Activated CD4-positive, alpha-beta T cell treated with anti-CD3 and anti-CD28 coated beads, Interleukin-2, amount 50 U/mL, for 24 hours (primary cell): Measurements from ENCODE around the gene PRTN3.

Experiments
- DNase-seq, 2 donors: peaks; one replicate each; pipeline ENCODE4 v3.0.0-alpha.2; 2020; ENCODE audit warnings: low read depth in 1 of 2, low spot score in 1 of 2

The PRTN3 gene, protein sequence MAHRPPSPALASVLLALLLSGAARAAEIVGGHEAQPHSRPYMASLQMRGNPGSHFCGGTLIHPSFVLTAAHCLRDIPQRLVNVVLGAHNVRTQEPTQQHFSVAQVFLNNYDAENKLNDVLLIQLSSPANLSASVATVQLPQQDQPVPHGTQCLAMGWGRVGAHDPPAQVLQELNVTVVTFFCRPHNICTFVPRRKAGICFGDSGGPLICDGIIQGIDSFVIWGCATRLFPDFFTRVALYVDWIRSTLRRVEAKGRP

DNA sequence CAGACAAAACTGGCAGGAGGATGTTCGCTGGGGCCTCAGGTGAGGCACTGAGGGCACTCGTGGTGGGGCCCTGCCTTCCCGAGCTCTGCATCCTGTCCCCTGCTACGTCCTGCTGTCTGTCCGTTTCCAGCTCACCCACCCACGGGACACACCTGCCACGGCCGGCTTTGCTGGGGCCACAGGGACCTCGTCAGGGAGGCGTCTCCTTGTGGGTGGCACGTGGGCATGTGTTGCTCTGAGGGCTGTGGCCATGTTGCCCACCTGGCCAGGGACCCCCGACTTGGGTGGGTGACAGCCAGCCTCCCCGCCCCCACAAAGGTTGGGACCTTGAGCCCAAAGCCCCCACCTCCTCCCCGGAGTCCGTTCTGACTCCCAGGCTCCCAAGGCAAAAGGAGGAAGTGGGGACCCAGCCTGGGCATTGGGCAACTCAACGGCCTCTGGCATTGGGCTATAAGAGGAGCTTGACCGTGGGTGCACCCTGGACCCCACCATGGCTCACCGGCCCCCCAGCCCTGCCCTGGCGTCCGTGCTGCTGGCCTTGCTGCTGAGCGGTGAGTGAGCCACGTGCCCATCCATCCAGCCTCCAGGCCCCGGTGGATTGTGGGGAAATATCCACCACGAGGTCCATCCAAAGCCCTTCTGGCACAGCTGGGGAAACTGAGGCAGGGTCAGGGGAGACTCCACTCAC, at the start of gene PRTN3:
Gene PRTN3, plus strand, starts transcription at position 481 of the 688 bp plus-strand sequence. Its CDS starts 10 bp downstream, at position 491.
- DNase-seq: no peak

DNA sequence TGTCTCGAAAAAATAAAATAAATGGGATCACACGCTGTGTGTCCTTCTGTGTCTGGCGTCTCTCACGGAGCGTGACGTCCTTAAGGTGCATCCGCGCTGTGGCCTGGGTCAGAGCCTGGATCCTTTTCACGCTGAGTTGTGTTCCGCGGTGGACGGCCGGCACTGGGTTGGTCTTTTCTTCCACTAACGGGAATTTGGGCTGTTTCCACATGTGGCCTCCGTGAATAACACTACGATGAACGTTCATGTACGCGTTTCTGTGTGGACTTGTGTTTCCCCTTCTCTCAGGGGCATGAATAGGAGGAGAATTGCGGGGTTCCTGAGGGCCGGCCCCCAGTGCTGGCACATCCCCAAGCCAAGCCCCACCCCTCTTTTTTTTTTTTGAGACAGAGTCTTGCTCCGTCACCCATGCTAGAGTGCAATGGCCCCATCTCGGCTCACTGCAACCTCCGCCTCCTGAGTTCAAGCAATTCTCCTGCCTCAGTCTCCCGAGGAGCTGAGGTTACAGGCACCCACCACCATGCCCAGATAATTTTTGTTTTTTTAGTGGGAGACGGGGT, 49.7 kb upstream of the PRTN3 start:
- DNase-seq: no peak

DNA sequence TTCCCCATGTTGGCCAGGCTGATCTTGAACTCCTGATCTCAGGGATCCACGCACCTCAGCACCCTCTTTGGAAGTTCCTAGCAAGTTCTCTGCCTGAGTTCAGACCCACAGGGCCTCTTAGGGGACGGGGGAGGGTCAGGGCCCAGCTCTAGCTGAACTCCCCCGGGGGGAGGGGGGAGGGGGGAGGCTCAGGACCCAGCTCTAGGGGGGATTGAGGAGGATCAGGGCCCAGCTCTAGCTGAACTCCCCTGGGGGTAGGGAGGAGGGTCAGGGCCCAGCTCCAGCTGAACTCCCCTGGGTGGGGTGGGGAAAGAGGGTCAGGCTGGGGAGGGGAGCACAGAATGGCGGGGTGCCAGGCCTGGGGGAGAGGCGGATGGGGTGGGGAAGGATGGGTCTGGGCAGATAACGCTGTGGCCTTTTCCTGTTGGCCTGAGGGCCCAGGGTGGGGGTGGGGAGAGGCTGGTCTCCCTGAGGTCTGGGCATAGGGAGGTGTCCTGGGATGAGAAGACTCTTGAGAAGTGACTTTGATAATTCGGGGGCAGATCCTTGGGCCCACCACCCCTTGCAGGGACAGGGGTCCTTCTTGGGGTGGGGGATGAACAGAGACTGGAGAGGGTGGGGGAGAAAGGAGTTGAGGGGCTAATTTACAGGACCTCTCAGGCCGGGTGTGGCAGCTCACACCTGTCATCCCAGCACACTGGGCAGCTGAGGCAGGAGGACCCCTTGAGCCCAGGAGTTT, 49.1 kb upstream of the PRTN3 start:
- no peak for DNase-seq

DNA sequence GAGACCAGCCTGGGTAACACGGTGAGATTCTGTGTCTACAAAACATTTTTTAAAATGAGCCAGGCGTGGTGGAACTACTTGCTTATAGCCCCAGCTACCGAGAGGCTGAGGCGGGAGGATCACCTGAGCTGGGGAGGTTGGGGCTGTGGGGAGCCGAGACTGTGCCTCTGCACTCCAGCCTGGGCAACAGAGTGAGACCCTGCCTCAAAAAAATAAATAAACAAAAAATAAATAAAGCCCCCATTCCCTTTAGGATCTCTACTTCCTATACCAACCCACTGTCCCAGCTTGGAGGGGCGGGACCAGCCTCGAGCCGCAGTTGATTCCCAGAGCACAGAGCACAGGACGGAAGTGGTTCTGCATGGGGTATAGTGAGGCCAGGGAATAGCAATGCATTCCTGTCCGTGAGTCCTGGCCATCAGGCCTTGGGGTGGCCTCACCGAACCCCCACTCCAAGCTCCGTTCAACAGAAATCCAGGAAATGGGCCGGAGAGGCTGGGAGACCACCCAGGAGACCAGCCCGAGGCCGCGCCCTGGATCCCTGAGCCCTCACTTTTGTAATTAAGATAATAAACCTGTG, 48.4 kb upstream of the PRTN3 start:
- DNase-seq: no peak

DNA sequence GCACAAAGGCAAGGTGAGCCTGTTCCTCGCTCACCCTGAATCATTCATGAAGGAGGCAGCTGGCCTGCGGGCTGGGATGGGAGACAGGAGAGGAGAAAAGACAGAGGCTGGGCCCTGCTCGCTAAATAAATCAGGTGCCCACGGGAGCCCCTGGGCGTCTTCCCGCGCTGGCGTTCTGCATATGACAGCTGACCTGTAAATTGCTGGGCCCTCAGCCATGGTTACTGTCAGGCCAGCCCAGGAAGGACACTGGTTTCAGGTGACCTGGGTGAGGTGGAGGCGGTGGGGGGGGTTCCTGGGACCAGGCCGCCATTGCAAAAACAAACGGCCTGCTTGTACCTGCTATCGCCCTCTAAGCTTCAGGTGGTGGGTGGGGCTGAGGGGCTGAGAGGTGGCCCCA, 47.0 kb upstream of the PRTN3 start:
- DNase-seq: no peak

DNA sequence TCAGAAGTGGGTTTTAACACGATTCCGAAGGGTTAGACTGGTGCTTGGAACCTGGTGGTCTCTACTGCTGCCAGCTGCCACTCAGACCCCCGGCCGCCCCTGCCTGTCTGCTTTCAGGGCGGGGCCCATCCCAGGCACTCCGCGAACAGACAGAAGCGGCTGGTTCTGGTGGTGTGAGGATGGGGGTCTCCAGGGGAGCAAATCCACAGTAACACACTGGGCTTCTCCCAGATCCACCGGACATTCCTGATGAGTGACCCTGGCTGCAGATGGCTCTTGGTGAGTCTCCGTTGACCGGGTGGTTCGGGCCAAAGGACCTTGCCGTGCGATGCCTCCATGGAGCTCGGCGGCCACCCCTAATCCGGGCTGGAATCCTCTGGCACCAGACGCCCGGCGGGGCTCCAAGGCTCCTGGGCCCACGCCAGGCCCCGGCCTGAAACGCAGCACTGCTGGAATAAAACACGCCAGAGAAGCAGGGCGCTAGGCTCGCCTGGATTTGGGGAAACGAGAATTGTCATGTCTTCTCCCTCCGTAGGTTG, 45.7 kb upstream of the PRTN3 start:
- DNase-seq: no peak

DNA sequence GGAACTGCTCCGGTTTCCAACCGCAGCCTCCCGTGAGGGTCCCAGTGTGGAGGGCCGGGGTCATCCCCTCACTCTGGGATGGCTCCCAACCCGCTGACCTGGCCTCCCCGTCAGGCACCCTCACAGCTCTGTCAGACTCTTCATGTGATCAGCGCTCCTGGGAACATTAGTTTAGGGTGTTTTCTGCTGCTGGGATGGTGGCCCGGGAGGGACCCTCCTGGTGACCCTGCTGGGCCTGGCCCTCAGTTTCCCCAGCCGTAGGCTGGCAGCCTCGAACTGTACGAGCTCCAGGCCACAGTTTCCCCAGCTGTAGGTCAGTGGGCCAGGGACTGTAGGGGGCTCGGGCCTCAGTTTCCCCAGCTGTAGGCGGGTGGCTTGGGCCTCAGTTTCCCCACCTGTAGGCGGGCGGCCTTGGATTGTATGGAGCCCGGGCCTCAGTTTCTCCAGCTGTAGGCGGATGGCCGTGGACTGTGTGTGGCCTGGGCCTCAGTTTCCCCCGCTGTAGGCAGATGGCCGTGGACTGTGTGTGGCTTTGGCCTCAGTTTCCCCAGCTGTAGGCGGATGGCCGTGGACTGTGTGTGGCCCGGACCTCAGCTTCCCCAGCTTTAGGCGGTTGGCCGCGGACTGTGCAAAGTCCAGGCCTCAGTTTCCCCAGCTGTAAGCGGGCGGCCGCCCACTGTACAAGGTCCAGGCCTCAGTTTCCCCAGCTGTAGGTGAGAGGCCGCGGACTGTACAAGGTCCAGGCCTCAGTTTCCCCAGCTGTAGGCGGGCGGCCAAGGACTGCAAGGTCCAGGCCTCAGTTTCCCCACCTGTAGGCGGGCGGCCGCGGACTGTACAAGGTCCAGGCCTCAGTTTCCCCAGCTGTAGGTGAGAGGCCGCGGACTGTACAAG, 44.9 kb upstream of the PRTN3 start:
- DNase-seq: no peak

DNA sequence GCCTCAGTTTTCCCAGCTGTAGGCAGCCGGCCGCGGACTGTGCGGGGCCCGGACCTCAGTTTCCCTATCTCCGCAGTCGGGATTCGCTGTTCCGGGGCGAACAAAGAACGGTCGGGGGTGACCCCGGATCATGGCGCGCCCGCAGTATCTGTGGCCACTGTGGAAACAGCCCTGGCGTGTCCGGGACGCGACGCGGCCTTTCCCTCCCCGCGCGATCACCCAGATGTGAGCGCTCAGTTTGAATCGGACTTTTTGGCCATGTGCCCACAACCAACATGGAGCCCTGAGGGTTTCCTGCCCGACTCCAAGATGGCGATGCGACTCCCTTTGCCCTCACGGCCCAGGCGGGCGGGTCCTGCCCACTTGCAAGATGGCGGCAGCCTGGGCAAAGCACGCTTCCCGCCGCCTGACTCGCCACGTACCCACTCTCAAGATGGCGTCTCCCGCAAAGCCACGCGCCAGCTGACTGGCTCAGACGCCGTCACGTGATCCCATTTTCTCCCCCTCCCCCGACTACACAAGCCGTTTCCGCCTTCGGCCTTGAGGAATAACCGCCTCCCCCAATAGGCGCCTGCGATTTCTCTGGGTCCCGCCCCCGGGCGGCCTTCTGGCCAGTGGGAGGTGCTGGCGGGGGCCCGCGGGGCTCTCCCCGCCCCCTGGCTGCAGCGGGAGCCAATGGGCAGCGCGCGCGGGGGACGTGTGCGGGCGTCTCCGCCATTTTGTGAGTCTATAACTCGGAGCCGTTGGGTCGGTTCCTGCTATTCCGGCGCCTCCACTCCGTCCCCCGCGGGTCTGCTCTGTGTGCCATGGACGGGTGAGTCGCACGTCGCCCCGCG, 43.9 kb upstream of the PRTN3 start, which contains the start of gene PTBP1:
Gene PTBP1, plus strand, starts transcription at position 761 of the 836 bp plus-strand sequence. Its CDS starts 46 bp downstream, at position 807.
- peak; percentile 95 to 99 for DNase-seq

DNA sequence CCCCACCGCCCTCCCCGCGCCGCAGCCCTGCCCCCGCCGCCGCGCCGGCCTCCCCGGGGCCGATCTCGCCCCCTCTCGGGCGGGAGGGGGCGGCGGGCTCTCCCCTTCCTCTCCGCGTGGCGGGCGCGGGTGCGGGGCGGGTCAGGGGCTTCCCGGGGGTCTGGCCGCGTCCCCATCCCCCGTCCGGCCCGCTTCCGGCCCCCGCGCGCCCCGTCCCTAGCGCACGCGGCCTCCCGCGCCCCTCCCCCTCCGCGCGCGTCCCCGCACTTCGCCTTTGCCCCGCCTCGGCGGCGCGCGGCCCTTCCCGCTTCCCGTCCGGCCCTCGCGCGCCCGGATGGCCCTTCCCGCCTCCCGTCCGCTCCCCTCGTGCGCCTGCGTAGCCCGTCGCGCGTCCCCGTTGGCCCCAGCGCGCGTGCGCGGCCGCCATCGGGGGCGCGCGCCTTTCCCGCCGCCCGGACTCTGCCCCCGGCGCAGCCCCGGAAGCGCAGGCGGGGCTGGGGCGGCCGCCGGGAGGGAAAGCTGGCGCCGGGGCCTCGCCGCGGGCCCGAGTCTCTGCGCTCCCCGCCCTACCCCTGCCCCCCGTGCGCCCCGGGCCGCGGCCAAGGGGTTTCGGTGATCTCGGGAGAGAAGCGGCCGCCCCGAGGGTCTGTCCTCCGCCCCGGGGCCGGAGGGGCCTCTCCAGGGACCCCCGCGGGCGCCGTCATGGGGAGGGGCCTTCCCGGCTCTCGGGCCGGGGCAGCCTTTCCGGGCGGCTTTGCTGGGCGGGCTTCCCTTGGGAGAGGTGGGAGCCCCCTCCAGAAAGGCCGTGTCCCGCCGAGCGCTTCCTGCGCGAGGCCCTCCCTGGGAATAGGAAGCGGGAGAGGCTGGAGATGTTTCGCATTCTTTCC, 43.0 kb upstream of the PRTN3 start:
- DNase-seq: peak; percentile 72 to 84

DNA sequence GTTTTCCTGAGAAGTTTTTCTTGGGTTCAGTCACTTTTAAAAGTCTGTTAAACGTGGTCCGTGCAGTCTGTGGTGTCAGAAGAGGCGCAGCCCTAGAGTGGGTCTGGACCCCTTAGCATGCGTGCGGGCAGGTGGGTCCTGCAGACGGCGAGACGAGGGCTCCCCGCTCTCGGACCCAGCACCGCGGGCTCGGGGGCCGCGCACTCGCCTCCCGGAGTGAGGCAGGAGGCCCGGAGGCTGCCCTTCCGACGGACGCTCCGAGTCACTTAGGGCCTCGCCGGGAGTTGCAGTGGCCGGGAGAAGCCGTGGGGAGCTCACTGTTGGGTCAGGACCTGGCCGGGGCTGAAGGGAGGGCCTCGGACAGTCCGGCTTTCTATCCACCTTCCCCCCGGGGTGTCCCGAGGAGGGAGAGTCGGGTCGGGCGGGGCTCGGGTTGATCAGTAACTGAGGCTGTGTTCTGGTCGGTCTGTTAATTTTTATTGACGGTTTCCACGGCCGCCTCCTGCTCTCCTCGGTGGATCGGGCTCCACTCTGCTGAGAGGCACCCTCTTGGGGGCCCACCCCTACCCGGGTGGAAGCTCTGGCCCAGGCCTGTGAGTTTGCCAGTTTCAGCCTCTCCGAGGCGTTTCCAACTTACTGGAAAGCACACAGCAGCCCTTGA, 42.3 kb upstream of the PRTN3 start:
- DNase-seq: no peak

DNA sequence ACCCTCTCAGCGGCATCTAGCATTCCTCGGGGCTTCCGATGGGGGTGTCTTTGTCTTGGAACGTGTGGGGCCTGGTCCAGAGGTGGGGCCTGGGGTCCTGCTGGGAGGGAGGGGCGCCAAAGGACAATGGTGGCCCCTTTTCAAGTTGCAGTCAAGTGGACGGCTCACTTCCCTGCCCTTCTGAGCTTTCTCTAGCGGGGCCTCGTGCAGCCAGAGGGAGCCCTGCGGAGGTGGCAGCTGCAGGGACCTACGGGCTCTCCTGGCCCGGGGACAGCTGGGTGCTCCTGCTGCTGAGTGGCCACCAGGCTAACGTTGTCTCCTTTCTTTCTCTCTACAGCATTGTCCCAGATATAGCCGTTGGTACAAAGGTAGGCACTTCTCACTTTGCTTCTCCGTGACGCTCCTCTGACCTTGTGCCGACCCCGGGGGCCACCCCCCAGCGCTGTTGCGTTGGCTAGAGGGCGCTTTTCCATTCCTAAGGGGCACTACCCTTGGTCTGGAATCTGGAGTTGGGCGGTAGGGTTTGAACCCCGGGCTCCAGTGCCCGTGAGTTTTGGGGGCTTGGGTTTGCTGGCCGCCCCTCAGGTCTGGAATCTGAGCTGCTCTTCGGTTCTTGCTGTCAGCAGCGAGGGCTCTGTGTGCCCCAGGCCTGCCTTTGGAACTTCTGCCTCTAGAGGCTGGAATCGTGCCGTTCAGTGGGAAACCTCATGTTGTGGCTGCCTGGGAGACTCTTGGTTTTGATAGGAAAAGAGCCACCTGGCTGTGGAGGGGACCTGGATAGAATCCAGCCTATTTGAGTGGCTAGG, 41.5 kb upstream of the PRTN3 start:
- DNase-seq: no peak

DNA sequence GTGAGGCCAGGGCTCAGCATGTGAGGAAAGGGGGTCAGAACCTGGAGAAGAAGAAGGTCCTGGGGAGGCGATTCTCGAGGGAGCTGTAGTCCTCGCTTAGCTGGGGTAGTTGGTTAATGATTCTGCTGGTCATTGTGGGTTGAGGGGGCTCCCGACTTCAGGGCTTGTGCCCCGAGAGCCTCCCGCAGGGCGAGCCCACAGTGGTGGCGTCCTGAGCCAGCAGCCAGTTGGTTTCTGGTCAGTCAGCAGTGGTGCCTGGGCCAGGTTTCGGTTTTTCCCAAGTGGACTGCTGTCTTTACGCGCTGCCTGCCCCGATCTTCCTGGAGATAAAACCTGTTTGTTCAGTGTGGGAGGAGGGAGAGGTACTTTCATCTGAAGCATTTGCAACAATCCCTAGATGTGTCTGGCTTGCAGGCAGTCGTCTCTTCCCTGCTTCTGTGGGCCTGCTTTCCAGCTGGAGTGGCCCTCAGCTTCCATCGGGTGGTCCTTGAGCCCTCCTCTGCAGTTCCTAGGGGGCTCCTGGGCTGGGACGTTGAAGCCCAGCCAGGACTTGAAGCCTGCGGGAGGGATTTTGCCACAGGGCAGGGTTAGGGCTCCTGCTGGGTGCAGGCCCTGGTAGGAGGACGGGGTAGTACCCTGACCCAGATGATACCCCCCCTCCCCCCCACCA, 40.3 kb upstream of the PRTN3 start:
- no peak for DNase-seq

DNA sequence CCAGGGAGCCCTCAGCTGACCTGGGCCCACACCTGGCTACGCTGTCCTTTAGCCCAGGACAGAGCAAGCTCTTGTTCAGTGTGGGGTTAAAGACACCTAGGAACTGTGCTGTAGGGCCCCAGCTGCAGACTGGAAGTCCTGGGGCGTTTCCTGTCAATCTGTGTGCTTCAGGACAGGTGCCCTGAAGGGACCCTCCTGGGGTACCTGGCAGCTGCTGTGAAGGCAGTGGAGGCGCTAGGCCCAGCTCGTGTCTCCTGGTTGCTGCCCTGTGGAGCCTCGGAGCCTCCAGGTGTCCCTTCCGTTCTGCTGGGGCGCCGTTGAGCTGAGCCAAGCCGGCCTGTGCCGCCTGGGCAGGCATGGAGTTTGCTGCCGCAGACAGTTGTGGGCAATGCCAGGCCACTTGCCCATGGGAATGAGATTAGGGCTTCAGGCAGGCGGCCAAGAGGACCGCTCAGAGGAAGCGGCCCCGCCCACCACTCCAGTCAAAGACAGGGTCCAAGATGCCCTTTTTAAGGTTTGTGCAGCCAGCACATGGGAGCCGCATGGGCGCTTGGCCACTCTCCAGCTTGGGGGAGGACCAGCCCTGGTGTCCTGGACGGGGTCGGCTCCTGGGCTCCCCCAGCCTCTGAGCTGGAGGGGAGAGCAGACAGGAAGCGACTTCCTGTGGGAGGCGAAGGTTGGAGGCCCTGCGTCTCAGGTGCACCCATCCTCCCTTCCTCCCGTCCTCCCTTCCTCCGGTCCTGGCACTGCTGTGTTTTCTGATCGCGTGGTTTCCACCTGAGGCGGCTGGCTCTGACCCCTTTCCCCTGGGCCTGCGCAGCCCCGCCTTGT, 39.6 kb upstream of the PRTN3 start:
- no peak for DNase-seq

DNA sequence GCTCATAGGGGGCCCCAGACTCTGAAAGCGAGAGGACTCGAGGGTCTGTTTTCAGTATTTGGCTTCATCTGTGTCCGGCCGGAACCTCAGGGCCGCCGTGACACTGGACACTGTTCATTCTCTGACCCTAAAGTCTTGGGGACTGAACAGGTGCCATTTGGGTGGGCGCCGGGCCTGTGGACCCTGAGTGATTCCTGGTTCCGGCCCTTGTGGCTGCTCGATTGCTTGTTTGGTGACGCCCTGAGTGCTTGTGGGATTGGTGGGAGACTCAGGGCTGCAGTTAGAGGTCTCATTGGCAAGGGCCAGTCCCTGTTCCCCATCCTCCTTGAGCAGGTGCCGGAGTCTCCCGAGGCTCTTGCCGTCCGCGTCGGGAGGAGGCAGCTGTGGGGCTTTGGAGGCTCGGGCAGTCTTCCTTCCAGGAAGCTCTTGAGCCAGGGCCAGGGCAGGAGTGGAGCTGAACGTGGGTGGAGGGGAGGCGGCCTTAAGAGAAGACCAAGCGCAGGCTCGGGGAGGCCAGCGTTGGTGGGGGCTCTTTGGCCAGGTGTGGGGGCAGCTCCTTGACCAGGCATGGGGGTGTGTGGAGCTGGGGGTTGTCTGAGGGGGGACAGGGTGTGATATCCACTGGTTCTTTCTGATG, 38.8 kb upstream of the PRTN3 start:
- no peak for DNase-seq

DNA sequence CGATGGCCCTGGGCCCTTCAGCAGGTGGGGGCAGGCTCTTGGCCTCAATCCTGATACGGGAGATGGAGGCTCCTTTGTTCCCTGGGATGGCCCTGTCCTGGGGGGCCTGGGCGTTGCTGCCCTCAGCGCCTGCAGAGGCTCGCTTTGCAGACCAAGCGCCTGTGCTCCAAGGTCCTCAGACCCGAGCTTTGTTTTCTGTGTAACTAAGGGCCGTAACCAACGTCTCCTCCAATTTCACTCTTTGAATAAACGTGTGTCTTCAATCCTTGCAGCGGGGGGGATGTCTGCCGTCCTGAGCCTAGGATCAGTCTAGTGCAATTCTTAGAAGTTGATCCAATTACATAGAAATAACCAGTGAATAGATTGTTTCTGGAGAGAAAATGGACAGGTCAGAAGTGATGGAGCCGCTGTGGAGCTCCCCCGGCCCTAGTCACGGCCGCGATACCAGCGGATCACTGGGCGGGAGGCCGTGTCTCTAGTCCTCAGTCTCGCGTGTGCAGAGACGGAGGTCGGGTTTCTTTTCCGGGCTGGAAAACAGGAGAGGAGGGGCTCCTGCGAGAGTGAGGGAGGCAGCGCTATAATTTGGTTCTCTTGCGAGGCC, 38.2 kb upstream of the PRTN3 start:
- no peak for DNase-seq
